ENCODE measurements around the gene NUP98.

Gene NUP98

GRCh38 chr11:3638513-3638912 lies 158.8 kb downstream of the NUP98 start:
- DNase-seq (ENCODE audit: low read depth): no peak
- TF ChIP-seq CTCF (IDR thresholded peaks at IDR 0.05; ENCODE audit: control insufficient read depth, extremely low read depth, insufficient read depth): no peak

GRCh38 chr11:3637201-3637600 lies 160.2 kb downstream of the NUP98 start:
- H3K4me3 ChIP-seq (ENCODE audit: low read depth, low read length): no peak overlapping the region
- no peak for DNase-seq (ENCODE audit: low read depth)
- no peak for TF ChIP-seq CTCF (IDR thresholded peaks at IDR 0.05; ENCODE audit: control insufficient read depth, extremely low read depth, insufficient read depth)

More at GRCh38 chr11:3638513-3638912, 158.8 kb downstream of the NUP98 start:
- no peak overlapping the region for H3K4me3 ChIP-seq (ENCODE audit: low read depth, low read length)

DNA sequence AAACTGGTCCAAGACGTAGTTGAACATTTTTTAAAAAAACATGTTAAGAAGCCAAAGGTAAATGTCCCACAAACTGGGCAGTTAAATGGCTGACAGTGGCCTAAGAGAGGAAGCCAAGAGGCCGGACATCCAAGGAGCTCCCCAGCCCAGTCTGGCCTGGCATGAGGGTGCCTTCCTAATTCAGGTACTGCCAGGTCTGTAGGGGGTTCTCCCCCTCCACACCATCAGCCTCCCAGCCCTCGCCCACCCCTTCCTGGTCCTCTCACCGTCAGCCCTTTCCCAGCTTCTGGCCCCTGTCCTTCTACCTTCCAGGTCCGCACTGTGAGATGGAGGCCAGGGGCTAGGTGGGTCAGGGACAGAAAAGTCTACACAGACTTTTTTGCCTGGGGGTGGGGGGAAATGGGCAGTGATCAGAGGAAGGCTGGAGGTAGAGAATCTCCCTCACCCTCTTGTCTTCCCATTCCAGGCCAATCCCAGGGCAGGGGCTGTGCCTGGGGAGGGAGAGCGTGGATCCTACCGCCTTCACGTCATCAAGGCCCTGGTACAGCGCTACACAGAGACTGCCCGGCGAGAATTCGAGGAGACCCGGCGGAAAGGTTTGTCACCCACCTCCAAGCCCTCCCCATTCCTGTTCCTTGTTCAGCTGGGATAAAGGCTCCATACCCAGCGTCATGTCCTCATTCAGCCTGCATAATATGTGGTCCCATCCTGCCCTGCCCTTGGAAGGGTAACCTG lies 161.5 kb downstream of the NUP98 start:
- no peak for TF ChIP-seq CTCF (IDR thresholded peaks at IDR 0.05; ENCODE audit: control insufficient read depth, extremely low read depth, insufficient read depth)
- H3K4me3 ChIP-seq (ENCODE audit: low read depth, low read length): no peak overlapping the region
- DNase-seq (ENCODE audit: low read depth): no peak

GRCh38 chr11:3632070-3632660 lies 165.2 kb downstream of the NUP98 start:
- DNase-seq (ENCODE audit: low read depth): no peak
- no peak for TF ChIP-seq CTCF (IDR thresholded peaks at IDR 0.05; ENCODE audit: control insufficient read depth, extremely low read depth, insufficient read depth)

DNA sequence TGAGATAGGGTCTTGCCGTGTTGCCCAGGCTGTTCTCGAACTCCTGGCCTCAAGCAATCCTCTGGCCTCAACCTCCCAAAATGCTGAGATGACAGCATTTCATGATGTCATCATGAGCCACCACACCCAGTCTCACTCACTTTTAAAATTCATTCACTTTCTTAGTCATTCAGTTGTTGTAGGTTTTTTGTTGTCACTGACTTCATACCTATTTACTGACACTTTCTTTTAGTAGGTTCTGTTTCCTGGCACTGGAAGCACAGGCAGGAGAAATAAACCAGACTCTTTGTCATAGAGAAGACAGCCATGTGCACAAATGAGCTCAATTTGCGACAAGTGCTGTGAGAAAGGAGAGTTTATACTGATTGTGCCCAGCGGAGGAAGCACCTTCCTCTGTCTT lies 166.0 kb downstream of the NUP98 start:
- TF ChIP-seq CTCF (IDR thresholded peaks at IDR 0.05; ENCODE audit: control insufficient read depth, extremely low read depth, insufficient read depth): no peak
- no peak overlapping the region for H3K4me3 ChIP-seq (ENCODE audit: low read depth, low read length)
- no peak for DNase-seq (ENCODE audit: low read depth)

More at GRCh38 chr11:3632070-3632660, 165.2 kb downstream of the NUP98 start:
- H3K4me3 ChIP-seq (ENCODE audit: low read depth, low read length): no peak overlapping the region

- DNase-seq (ENCODE audit: low read depth): no peak
Measured at GRCh38 chr11:3627291-3627690, 170.1 kb downstream of the NUP98 start.

More at GRCh38 chr11:3627291-3627690, 170.1 kb downstream of the NUP98 start:
- TF ChIP-seq CTCF (IDR thresholded peaks at IDR 0.05; ENCODE audit: control insufficient read depth, extremely low read depth, insufficient read depth): no peak
- no peak overlapping the region for H3K4me3 ChIP-seq (ENCODE audit: low read depth, low read length)
